NOMO-1 (cell line): ENCODE results near the gene STK32C.
"Not testable (repeated sequence)": the region's sequence is repeated elsewhere in the genome, so short reads cannot be mapped to it uniquely, and the experiment has no call there.

Source experiments
- DNase-seq, 2 experiments: peaks; one replicate each; lab custom pipeline; 2025; ENCODE audit not compliant: unreplicated experiment in 2 of 2; lab: John Stamatoyannopoulos, UW

STK32C gene

GRCh38 chr10:132220996-132221395 is 86.8 kb downstream of the STK32C start:
- not testable (repeated sequence) for DNase-seq

GRCh38 chr10:132220061-132220460 is 87.7 kb downstream of the STK32C start:
- DNase-seq: no peak

- DNase-seq: no peak
These were observed 88.3 kb downstream of the STK32C start for GRCh38 chr10:132219486-132219885.

GRCh38 chr10:132216441-132216840 is 91.3 kb downstream of the STK32C start:
- DNase-seq: not testable (repeated sequence)

GRCh38 chr10:132213917-132214316 is 93.8 kb downstream of the STK32C start:
- no peak for DNase-seq

- no peak for DNase-seq
These were observed 94.9 kb downstream of the STK32C start for GRCh38 chr10:132212816-132213215.

GRCh38 chr10:132211246-132211645 is 96.5 kb downstream of the STK32C start:
- no peak for DNase-seq

GRCh38 chr10:132210766-132211165 is 97.0 kb downstream of the STK32C start:
- DNase-seq: no peak

- DNase-seq: no peak
These were observed 97.7 kb downstream of the STK32C start for GRCh38 chr10:132209978-132210530.

- no peak for DNase-seq
These were observed 98.6 kb downstream of the STK32C start for GRCh38 chr10:132209130-132209529.

GRCh38 chr10:132208462-132209050 is 99.2 kb downstream of the STK32C start:
- DNase-seq: no peak

- no peak for DNase-seq
These were observed 100.0 kb downstream of the STK32C start for GRCh38 chr10:132207536-132208461.

GRCh38 chr10:132206806-132207535 is 100.8 kb downstream of the STK32C start:
- DNase-seq: no peak

GRCh38 chr10:132206377-132206745 is 101.4 kb downstream of the STK32C start:
- DNase-seq: no peak

GRCh38 chr10:132205650-132206376 is 101.9 kb downstream of the STK32C start:
- DNase-seq: no peak

- no peak for DNase-seq
These were observed 102.8 kb downstream of the STK32C start for GRCh38 chr10:132204781-132205473.

- DNase-seq: no peak
These were observed 103.5 kb downstream of the STK32C start for GRCh38 chr10:132204078-132204780.

- no peak for DNase-seq
These were observed 104.3 kb downstream of the STK32C start for GRCh38 chr10:132203256-132204077.
